ENCODE measurements around the gene SLC12A5.
"Not testable (repeated sequence)": the region's sequence is repeated elsewhere in the genome, so short reads cannot be mapped to it uniquely, and the experiment has no call there.

SLC12A5 gene

DNA sequence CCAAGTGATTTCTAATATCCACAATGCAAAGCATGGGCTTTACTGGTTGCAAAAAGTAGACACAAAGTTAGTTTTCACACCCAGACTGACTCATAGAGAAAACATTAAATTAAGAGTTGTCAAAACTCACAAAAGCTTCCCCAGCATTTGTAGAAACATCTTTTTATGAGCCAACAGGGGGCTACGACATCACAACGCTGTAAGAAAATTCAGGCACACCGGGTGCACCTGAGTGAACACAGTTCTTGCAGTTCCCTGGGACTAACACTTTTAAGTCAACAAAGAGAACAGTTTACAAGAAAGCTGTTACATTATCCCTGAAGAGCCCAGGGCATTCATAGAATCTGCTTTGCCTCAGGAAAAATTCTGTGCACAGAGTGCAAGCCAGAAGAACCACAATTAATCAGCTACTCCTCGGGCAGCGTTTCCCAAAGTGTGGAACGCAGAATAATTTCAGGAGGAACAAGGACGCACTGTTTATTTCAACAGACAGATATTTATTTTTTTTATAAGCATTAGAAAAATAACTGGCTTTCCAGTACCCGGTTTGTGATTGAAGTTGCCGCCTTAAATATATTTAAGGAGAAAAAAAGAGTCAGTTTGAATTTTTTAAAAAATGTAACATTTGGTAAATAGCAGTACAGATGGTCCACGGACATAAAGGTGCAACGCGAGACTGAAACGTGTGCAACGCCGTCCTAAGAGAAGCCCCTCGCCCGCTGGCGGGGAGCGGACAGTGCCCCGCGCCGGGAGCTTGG is 59.6 kb downstream of the SLC12A5 start:
- Histone ChIP-seq H3K4me3 (ENCODE audit: low read length) (peak overlapping the region; percentile 93), H3K4me2 (ENCODE audit: low read length) (peak overlapping the region; percentile 82), H3K36me3 (ENCODE audit: insufficient read depth, low read length) (no peaks in the 10 kb centered on the region), H3K9me3 (replicated peaks; ENCODE audit: low read length) (no peaks in the 10 kb centered on the region), H3K9ac (ENCODE audit: low read depth, low read length) (peak overlapping the region; percentile 97), H3K27me3 (ENCODE audit: control insufficient read depth, insufficient read depth, low read length) (no peaks in the 10 kb centered on the region), H3K4me1 (ENCODE audit: control insufficient read depth, insufficient read depth, low read length) (peaks cover 29% of the 10 kb centered on the region)

DNA sequence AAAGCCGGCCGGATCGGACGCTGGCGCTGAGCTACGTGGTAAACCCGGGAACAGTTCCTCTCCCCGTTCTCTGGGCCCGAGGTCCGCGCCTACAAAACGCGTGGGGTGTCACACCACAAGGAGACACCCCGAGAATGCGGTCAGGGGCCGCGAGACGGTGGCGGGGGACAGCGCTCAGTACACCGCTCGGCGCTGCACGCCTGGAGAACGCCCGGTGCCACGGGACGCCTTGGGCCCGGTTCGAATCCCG is 60.1 kb downstream of the SLC12A5 start:
- Histone ChIP-seq H3K36me3 (ENCODE audit: insufficient read depth, low read length) (no peaks in the 10 kb centered on the region), H3K4me3 (ENCODE audit: low read length) (peak overlapping the region; percentile 93), H3K9me3 (replicated peaks; ENCODE audit: low read length) (no peaks in the 10 kb centered on the region), H3K4me2 (ENCODE audit: low read length) (peak overlapping the region; percentile 82), H3K27me3 (ENCODE audit: control insufficient read depth, insufficient read depth, low read length) (no peaks in the 10 kb centered on the region), H3K9ac (ENCODE audit: low read depth, low read length) (peak overlapping the region; percentile 97), H3K4me1 (ENCODE audit: control insufficient read depth, insufficient read depth, low read length) (peaks cover 29% of the 10 kb centered on the region)

DNA sequence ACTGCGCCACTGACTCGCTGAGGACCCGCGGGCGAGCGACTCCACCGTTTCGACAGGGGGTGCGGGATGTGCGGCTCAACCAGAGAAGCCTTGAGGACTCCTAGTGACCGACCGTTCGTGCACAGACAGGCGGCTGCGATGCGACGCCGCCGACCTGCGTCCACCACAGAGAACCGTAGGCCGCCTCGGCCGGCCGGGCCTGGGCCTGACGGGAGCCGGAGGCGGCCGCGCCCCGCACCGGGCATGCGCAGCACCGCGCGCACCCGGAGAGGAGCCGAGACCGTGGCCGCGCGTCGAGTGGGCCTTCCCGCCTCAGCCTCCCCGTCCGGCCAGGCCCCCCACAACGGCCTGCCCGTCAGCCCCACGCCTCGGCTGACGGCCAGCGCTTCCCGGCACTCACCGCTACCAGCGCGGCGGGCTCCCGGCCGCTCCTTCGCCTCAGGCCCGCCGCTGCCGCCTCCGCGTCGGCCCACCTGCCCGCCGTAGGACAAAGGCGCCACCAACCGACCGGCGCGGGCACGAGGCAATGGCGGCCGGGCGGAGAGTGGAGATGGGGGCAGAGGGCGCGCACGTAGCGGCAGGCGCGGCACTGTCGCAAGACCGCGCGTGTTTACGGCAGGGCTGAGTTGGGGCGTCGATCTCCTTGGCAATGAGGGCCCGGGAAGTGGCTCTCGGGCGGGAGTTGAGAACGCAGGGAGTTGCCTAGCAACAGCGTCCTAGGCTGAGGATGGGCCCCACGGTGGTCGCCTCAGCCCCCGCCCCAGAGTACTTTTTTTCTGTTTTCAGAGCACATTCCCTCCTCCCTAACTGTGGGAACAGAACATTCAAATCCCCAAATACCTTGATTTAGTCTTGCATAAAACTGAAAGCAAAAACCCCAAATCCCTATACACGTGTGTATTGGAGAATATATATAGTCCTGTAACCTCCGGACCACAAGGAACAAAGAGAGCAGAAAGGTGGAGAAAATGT is 60.7 kb downstream of the SLC12A5 start, which contains the start of gene NCOA5:
Gene NCOA5, minus strand, starts transcription at position 546 of the 972 bp plus-strand sequence. CDS start 10,538 bp downstream, outside the sequence.
- peak within 1 kb of the TSS; percentile 97 for H3K9ac ChIP-seq (ENCODE audit: low read depth, low read length)
- no peaks in the 10 kb centered on the region for H3K9me3 ChIP-seq (replicated peaks; ENCODE audit: low read length)
- no peaks in the 10 kb centered on the region for H3K36me3 ChIP-seq (ENCODE audit: insufficient read depth, low read length)
- H3K4me2 ChIP-seq (ENCODE audit: low read length), result peak within 1 kb of the TSS; percentile 82
- H3K27me3 ChIP-seq (ENCODE audit: control insufficient read depth, insufficient read depth, low read length), result no peaks in the 10 kb centered on the region
- H3K4me1 ChIP-seq (ENCODE audit: control insufficient read depth, insufficient read depth, low read length), result peaks cover 29% of the 10 kb centered on the region
- H3K4me3 ChIP-seq (ENCODE audit: low read length), result peak within 1 kb of the TSS; percentile 93

DNA sequence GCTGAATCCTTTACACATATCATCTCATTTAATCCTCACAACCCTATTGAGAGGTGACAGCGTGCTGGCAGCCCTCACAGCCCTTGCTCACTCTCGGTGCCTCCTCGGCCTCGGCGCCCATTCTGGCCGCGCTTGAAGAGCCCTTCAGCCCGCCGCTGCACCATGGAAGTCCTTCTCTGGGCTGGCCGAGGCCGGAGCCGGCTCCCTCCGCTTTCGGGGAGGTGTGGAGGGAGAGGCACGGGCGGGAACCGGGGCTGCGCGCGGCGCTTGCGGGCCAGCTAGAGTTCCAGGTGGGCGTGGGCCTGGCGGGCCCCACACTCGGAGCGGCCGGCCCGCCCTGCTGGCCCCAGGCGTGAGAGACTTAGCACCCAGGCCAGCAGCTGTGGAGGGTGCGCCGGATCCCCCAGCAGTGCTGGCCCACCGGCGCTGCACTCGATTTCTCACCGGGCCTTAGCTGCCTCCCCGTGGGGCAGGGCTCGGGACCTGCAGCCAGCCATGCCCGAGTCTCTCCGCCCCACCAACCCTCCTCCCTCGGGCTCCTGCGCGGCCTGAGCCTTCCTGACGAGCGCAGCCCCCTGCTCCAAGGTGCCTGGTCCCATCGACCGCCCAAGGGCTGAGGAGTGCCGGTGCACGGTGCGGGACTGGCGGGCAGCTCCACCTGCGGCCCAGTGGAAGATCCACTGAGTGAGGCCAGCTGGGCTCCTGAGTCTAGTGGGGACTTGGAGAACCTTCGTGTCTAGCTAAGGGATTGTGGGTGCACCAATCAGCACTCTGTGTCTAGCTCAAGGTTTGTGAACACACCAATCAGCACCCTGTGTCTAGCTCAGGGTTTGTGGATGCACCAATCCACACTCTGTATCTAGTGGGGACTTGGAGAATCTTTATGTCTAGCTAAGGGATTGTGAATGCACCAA is 62.9 kb downstream of the SLC12A5 start:
- H3K4me3 ChIP-seq (ENCODE audit: low read length); H3K9ac ChIP-seq (ENCODE audit: low read depth, low read length); H3K9me3 ChIP-seq (replicated peaks; ENCODE audit: low read length); H3K4me2 ChIP-seq (ENCODE audit: low read length); H3K36me3 ChIP-seq (ENCODE audit: insufficient read depth, low read length): not testable (repeated sequence)
- peaks cover 13% of the 10 kb centered on the region for H3K4me1 ChIP-seq (ENCODE audit: control insufficient read depth, insufficient read depth, low read length)
- H3K27me3 ChIP-seq (ENCODE audit: control insufficient read depth, insufficient read depth, low read length), result peaks cover 11% of the 10 kb centered on the region

DNA sequence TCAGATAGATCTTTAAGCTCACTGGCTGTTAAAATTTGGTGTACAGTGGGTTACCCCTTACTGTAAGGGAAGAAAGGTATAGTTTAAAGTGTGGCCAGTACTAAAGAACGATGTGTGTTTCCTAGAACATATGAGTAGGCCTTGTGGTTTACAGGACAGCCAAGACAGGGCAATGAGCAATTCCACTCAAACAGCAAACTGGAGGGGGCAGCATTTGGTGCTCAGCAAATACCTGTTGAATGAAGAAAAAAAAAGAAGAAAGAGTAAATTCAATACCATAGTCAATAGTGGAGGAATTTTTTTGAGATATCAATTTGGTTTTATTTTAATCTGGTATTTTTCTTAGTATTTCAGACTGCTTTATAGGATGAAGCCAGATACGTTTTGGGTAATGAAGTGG is 64.5 kb downstream of the SLC12A5 start:
- Histone ChIP-seq H3K4me2 (ENCODE audit: low read length) (no peak overlapping the region), H3K9ac (ENCODE audit: low read depth, low read length) (no peak overlapping the region), H3K27me3 (ENCODE audit: control insufficient read depth, insufficient read depth, low read length) (peaks cover 25% of the 10 kb centered on the region), H3K4me1 (ENCODE audit: control insufficient read depth, insufficient read depth, low read length) (peaks cover under 1% of the 10 kb centered on the region), H3K9me3 (replicated peaks; ENCODE audit: low read length) (no peaks in the 10 kb centered on the region), H3K4me3 (ENCODE audit: low read length) (no peak overlapping the region), H3K36me3 (ENCODE audit: insufficient read depth, low read length) (no peaks in the 10 kb centered on the region)

DNA sequence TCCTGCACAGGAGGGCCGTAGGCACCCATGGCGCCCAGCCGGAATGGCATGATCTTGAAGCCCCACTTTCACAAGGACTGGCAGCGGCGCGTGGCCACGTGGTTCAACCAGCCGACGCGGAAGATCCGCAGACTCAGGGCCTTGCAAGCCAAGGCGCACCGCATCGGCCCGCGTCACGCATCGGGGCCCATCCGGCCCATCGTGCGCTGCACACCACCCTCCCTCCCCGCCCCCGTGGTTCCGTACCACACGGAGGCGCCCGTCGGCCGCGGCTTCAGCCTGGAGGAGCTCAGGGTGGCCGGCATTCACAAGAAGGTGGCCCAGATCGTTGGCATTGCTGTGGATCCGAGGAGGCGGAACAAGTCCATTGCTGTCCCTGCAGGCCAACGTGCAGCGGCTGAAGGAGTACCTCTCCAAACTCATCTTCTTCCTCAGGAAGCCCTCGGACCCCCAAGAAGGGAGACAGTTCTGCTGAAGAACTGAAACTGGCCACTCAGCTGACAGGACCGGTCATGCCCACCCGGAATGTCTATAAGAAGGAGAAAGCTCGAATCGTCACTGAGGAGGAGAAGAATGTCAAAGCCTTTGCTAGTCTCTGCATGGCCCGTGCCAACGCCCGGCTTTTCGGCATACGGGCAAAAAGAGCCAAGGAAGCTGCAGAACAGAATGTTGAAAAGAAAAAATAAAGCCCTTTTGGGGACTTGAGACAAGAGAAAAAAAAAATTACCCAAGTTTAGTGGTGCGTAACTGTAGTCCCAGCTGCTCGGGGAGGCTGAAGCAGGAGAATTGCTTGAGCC is 70.7 kb downstream of the SLC12A5 start:
- Histone ChIP-seq H3K27me3 (ENCODE audit: control insufficient read depth, insufficient read depth, low read length) (peaks cover 64% of the 10 kb centered on the region), H3K4me2 (ENCODE audit: low read length) (no peak overlapping the region), H3K4me1 (ENCODE audit: control insufficient read depth, insufficient read depth, low read length) (no peaks in the 10 kb centered on the region), H3K4me3 (ENCODE audit: low read length) (no peak overlapping the region), H3K9ac (ENCODE audit: low read depth, low read length) (no peak overlapping the region), H3K9me3 (replicated peaks; ENCODE audit: low read length) (no peaks in the 10 kb centered on the region), H3K36me3 (ENCODE audit: insufficient read depth, low read length) (no peaks in the 10 kb centered on the region)

DNA sequence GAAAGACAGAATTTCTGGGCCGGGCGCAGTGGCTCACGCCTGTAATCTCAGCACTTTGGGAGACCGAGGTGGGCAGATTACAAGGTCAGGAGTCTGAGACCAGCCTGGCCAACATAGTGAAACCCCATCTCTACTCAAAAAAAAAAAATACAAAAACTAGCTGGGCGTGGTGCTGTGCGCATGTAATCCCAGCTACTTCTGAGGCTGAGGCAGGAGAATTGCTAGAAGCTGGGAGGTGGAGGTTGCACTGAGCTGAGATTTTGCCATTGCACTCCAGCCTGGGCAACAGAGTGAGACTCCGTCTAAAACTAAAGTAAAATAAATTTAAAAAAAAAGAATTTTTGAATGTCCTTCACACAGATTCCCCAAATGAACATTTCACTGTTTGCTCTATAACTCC is 71.4 kb downstream of the SLC12A5 start:
- not testable (repeated sequence) for H3K9me3 ChIP-seq (replicated peaks; ENCODE audit: low read length); H3K4me2 ChIP-seq (ENCODE audit: low read length); H3K36me3 ChIP-seq (ENCODE audit: insufficient read depth, low read length); H3K4me1 ChIP-seq (ENCODE audit: control insufficient read depth, insufficient read depth, low read length); H3K4me3 ChIP-seq (ENCODE audit: low read length); H3K9ac ChIP-seq (ENCODE audit: low read depth, low read length)
- peaks cover 61% of the 10 kb centered on the region for H3K27me3 ChIP-seq (ENCODE audit: control insufficient read depth, insufficient read depth, low read length)

DNA sequence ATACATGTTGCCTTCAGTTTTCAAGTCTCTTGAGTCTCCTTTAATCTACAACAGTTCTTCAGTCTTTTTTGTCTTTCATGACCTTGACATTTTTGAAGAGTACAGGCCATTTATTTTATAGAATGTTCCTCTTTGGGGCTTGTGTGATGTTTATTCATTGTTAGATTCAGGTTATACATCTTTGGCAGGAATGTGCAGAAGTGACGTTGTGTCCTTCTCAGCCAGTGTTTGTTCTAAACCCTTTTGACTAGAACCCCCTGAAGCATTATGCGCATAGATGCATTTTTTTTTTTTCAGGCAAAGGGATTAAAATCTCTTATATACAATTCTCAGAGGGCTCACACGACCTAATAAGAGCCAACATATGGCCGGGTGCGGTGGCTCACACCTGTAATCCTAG is 72.0 kb downstream of the SLC12A5 start:
- no peaks in the 10 kb centered on the region for H3K36me3 ChIP-seq (ENCODE audit: insufficient read depth, low read length)

DNA sequence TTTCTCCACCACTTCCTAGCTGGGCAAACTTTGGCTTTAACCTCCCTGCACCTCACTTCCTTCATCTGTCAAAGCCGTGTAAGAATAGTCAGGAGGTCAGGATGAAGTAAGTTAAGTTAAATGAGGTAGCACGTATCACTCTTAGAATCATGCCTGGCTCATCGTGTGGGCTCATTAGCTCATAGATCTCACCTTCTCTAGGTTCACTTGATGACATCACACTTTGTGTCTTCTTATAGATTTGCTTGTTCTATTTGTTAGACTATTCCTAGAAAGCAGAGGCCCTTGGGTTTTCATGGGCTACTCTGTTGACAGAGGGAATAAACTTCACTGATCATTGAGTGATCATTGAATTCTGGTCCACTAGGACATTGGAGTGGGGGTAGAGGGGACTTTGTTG is 72.9 kb downstream of the SLC12A5 start:
- H3K4me1 ChIP-seq (ENCODE audit: control insufficient read depth, insufficient read depth, low read length), result no peaks in the 10 kb centered on the region
- H3K36me3 ChIP-seq (ENCODE audit: insufficient read depth, low read length), result no peaks in the 10 kb centered on the region
- no peaks in the 10 kb centered on the region for H3K9me3 ChIP-seq (replicated peaks; ENCODE audit: low read length)
- peaks cover 54% of the 10 kb centered on the region for H3K27me3 ChIP-seq (ENCODE audit: control insufficient read depth, insufficient read depth, low read length)
- H3K4me3 ChIP-seq (ENCODE audit: low read length), result no peak overlapping the region
- no peak overlapping the region for H3K4me2 ChIP-seq (ENCODE audit: low read length)
- no peak overlapping the region for H3K9ac ChIP-seq (ENCODE audit: low read depth, low read length)

More for the DNA sequence above, 72.0 kb downstream of the SLC12A5 start:
- Histone ChIP-seq H3K4me3 (ENCODE audit: low read length) (no peak overlapping the region), H3K4me2 (ENCODE audit: low read length) (no peak overlapping the region), H3K9me3 (replicated peaks; ENCODE audit: low read length) (no peaks in the 10 kb centered on the region), H3K4me1 (ENCODE audit: control insufficient read depth, insufficient read depth, low read length) (no peaks in the 10 kb centered on the region), H3K27me3 (ENCODE audit: control insufficient read depth, insufficient read depth, low read length) (peaks cover 59% of the 10 kb centered on the region), H3K9ac (ENCODE audit: low read depth, low read length) (no peak overlapping the region)

DNA sequence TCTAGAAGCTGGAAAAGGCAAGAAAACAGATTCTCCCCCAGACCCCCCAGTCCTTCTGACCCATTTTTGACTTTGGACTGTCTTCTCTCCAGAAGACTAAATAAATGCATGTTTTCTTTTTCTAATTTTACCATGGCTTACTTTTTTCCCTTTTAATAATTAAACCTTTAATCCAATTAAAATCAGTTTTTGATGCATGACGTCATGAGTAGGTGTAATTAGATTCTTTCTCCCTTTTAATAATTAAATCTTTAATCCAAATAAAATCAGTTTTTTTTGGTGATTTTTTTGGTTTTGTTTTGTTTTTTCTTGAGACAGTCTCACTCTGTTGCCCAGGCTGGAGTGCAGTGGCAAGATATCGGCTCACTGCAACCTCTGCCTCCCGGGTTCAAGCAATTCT is 73.9 kb downstream of the SLC12A5 start:
- H3K4me3 ChIP-seq (ENCODE audit: low read length), result no peak overlapping the region
- no peaks in the 10 kb centered on the region for H3K36me3 ChIP-seq (ENCODE audit: insufficient read depth, low read length)
- no peak overlapping the region for H3K9ac ChIP-seq (ENCODE audit: low read depth, low read length)
- H3K4me2 ChIP-seq (ENCODE audit: low read length), result no peak overlapping the region
- no peaks in the 10 kb centered on the region for H3K4me1 ChIP-seq (ENCODE audit: control insufficient read depth, insufficient read depth, low read length)
- no peaks in the 10 kb centered on the region for H3K9me3 ChIP-seq (replicated peaks; ENCODE audit: low read length)
- peaks cover 47% of the 10 kb centered on the region for H3K27me3 ChIP-seq (ENCODE audit: control insufficient read depth, insufficient read depth, low read length)
